MM.1S (cell line): Measurements from ENCODE around the gene SLC22A2.
"Not testable (repeated sequence)": the region's sequence is repeated elsewhere in the genome, so short reads cannot be mapped to it uniquely, and the experiment has no call there.

Experiments
- DNase-seq: peaks from one replicate; pipeline ENCODE4 v3.0.0-alpha.2; 2015
- H2AFZ ChIP-seq: fragments of 300-600 bp; sonication (generic); 2 replicates; pipeline ENCODE4 v1.6.0; 2016; ENCODE audit warnings: antibody characterized with exemption, low read length
- H3F3A ChIP-seq: fragments of 300-600 bp; sonication (generic); 2 replicates; pipeline ENCODE4 v1.6.1; 2016; ENCODE audit warnings: mild to moderate bottlenecking, antibody characterized with exemption, low read length, moderate library complexity, mixed read lengths; ENCODE audit not compliant: insufficient read depth
- H3K27ac ChIP-seq: fragments of 300-600 bp; sonication (generic); 2 replicates; pipeline ENCODE4 v1.5.1; 2016; ENCODE audit warnings: mild to moderate bottlenecking, low read length
- H3K27me3 ChIP-seq: fragments of 300-600 bp; sonication (generic); replicated peaks from 2 replicates; pipeline ENCODE4 v1.6.0; 2016; ENCODE audit warnings: low read length; ENCODE audit not compliant: insufficient read depth
- H3K36me3 ChIP-seq: fragments of 300-600 bp; sonication (generic); replicated peaks from 2 replicates; pipeline ENCODE4 v1.6.1; 2016; ENCODE audit warnings: mild to moderate bottlenecking, low read length, mixed read lengths; ENCODE audit not compliant: insufficient read depth
- H3K4me1 ChIP-seq: fragments of 300-600 bp; sonication (generic); 2 replicates; pipeline ENCODE4 v1.6.1; 2016; ENCODE audit warnings: low read length, mixed read lengths
- H3K4me2 ChIP-seq: fragments of 300-600 bp; sonication (generic); 2 replicates; pipeline ENCODE4 v1.6.0; 2016; ENCODE audit warnings: low read depth, low read length
- H3K4me3 ChIP-seq: fragments of 300-600 bp; sonication (generic); 2 replicates; pipeline ENCODE4 v1.5.1; 2016; ENCODE audit warnings: low read length, mixed read lengths
- H3K79me2 ChIP-seq: fragments of 300-600 bp; sonication (generic); 2 replicates; pipeline ENCODE4 v1.6.1; 2016; ENCODE audit warnings: mixed run types, low read length, mixed read lengths
- H3K9ac ChIP-seq: fragments of 300-600 bp; sonication (generic); 2 replicates; pipeline ENCODE4 v1.6.1; 2016; ENCODE audit warnings: low read length, mixed read lengths
- H3K9me2 ChIP-seq: fragments of 300-600 bp; sonication (generic); replicated peaks from 2 replicates; pipeline ENCODE4 v1.6.1; 2016; ENCODE audit warnings: mild to moderate bottlenecking, low read length, mixed read lengths; ENCODE audit not compliant: insufficient read depth
- H3K9me3 ChIP-seq: fragments of 300-600 bp; sonication (generic); replicated peaks from 2 replicates; pipeline ENCODE4 v1.6.1; 2016; ENCODE audit warnings: mild to moderate bottlenecking, low read length, mixed read lengths; ENCODE audit not compliant: insufficient read depth
- H4K20me1 ChIP-seq: fragments of 300-600 bp; sonication (generic); 2 replicates; pipeline ENCODE4 v1.6.1; 2016; ENCODE audit warnings: mild to moderate bottlenecking, low read length, moderate library complexity, mixed read lengths; ENCODE audit not compliant: insufficient read depth
- EZH2 ChIP-seq: fragments of 300-600 bp; sonication (generic); optimal IDR thresholded peaks from 2 replicates; pipeline ENCODE3; 2017; ENCODE audit warnings: low read depth, mild to moderate bottlenecking, antibody characterized with exemption, low read length, mixed read lengths
- EZH2phosphoT487 ChIP-seq: fragments of 300-600 bp; sonication (generic); IDR thresholded peaks from 2 replicates; pipeline ENCODE4 v1.6.1; 2018; ENCODE audit warnings: antibody characterized with exemption, low read length
- TF ChIP-seq, protein P1 (sequence below): fragments of 300-600 bp; sonication (generic); IDR thresholded peaks from 2 replicates; pipeline ENCODE4 v1.5.1; 2016; ENCODE audit warnings: antibody characterized with exemption, low read length, mixed read lengths

The SLC22A2 gene

DNA sequence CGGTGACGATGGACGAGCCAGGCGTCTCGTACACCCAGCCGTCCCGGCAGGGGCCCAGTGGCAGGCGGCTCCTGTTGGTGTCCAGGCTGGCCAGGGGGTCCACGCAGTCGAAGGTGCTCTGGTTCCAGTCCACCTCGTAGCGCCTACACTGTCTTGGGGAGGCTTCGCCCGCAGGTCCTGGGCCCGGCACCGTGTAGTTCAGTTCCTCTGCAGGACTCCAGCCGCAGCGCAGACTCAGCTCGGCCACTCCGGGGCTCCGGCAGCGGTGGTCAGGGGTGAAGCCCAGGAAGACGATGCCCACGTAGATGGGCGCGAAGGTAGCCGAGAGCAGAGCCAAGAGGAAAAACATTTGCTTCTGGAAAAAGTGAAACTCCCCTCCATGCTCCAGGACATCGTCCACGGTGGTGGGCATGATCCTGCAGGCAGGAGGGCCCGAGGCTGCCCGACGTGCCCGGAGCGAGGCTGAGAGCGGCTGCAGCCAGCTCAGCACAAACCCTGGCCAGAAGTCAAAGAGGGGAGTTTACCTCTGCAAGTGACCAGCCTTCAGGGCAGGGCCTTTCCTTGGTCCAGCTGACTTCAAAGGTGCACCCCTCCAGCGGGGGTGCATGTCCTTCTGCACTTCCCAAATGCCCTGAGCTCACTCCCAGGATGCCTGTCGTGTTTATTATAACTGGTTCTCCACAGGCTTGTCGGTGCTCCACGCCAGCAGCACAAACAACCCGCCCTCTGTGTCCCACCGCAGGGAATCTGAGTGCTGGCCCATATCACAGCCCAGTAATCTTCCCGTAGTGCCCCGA lies at the start of gene SLC22A2:
TSS of gene SLC22A2 (minus strand) at position 476 of the 797 bp plus-strand sequence. CDS start at position 412, 64 bp downstream.
- no peak within 1 kb of the TSS for H3K9ac ChIP-seq

DNA sequence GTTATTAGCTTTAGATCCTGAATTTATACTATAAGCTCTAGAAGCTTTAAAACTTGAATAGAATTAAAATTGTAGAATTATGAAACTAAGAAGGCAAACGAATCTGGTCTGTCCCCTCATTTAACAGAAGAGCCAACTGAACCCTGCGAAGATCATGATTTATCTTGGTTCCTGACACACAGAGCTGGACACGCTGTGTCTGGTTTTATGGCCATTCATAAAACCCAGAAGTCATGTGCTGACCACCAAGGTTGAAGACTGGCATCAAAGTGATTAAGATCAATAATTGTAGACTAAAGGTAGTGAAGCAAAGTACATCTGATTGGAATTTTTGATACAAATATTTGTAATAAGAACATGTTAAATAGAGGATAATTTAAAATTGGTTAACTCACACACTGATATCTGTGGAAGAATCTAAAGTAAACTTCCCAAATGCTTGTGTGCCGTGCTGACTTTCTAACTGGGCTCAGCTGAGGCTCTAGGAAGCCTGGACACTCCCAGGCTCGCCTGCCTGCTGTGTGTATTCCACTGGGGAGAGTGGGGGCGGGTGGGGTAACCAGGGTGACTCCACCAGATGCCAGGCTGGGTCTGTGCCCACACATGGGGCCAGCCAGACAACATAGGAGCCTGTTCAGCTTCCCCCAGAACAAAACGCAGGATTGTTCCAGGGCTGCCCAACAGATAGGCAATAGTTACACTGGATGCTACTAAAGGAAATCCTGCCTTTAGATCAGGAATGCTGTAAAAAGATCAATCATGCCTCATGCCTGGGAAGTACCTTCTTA lies 47.5 kb upstream of the SLC22A2 start:
- no peak overlapping the region for H3K4me2 ChIP-seq
- no peak overlapping the region for H2AFZ ChIP-seq
- no peaks in the 10 kb centered on the region for H4K20me1 ChIP-seq
- no peak overlapping the region for H3K9ac ChIP-seq
- no peak overlapping the region for H3K27ac ChIP-seq
- no peaks in the 10 kb centered on the region for H3K36me3 ChIP-seq
- no peaks in the 10 kb centered on the region for H3K9me2 ChIP-seq
- no peaks in the 10 kb centered on the region for H3K79me2 ChIP-seq
- H3K4me3 ChIP-seq = no peak overlapping the region
- H3F3A ChIP-seq = no peaks in the 10 kb centered on the region
- no peaks in the 10 kb centered on the region for H3K27me3 ChIP-seq
- no peak for DNase-seq
- no peaks in the 10 kb centered on the region for H3K9me3 ChIP-seq
- H3K4me1 ChIP-seq = no peaks in the 10 kb centered on the region
- no peak for TF ChIP-seq EZH2
- TF ChIP-seq, protein P1, sequence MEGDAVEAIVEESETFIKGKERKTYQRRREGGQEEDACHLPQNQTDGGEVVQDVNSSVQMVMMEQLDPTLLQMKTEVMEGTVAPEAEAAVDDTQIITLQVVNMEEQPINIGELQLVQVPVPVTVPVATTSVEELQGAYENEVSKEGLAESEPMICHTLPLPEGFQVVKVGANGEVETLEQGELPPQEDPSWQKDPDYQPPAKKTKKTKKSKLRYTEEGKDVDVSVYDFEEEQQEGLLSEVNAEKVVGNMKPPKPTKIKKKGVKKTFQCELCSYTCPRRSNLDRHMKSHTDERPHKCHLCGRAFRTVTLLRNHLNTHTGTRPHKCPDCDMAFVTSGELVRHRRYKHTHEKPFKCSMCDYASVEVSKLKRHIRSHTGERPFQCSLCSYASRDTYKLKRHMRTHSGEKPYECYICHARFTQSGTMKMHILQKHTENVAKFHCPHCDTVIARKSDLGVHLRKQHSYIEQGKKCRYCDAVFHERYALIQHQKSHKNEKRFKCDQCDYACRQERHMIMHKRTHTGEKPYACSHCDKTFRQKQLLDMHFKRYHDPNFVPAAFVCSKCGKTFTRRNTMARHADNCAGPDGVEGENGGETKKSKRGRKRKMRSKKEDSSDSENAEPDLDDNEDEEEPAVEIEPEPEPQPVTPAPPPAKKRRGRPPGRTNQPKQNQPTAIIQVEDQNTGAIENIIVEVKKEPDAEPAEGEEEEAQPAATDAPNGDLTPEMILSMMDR = no peak
- no peak for TF ChIP-seq EZH2phosphoT487

More for the DNA sequence above, at the start of gene SLC22A2:
- H3K9me2 ChIP-seq = no peaks in the 10 kb centered on the region
- H3K4me1 ChIP-seq = no peaks in the 10 kb centered on the region
- H3K36me3 ChIP-seq = no peaks in the 10 kb centered on the region
- no peaks in the 10 kb centered on the region for H3F3A ChIP-seq
- H3K9me3 ChIP-seq = no peaks in the 10 kb centered on the region
- H3K4me2 ChIP-seq = no peak within 1 kb of the TSS
- TF ChIP-seq EZH2 (no peak), EZH2phosphoT487 (no peak)
- TF ChIP-seq, protein P1 = no peak
- H3K27ac ChIP-seq = no peak within 1 kb of the TSS
- no peak for DNase-seq
- H2AFZ ChIP-seq = no peak within 1 kb of the TSS
- H4K20me1 ChIP-seq = no peaks in the 10 kb centered on the region
- H3K4me3 ChIP-seq = no peak within 1 kb of the TSS
- H3K79me2 ChIP-seq = no peaks in the 10 kb centered on the region
- no peaks in the 10 kb centered on the region for H3K27me3 ChIP-seq

DNA sequence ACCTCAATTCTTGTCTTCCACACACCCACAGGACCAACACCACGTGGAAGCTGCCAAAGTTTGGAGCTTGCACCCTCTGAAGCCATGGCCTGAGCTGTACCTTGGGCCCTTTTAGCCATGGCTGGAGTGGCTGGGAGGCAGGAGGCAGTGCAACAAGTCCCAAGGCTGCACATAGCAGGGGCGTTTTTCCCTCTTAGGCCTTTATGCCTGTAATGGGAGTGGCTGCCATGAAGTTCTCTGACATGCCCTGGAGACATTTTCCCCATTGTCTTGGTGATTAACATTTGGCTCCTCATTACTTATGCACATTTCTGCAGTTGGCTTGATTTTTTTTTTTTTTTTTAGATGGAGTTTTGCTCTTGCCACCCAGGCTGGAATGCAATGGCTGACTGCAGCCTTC lies 45.2 kb upstream of the SLC22A2 start:
- Histone ChIP-seq H3K36me3 (no peaks in the 10 kb centered on the region), H3K4me2 (no peak overlapping the region), H3K27ac (no peak overlapping the region), H3K79me2 (no peaks in the 10 kb centered on the region), H3K9me3 (no peaks in the 10 kb centered on the region), H3K4me3 (no peak overlapping the region), H2AFZ (no peak overlapping the region), H3K9me2 (no peaks in the 10 kb centered on the region), H4K20me1 (no peaks in the 10 kb centered on the region), H3K9ac (no peak overlapping the region), H3F3A (no peaks in the 10 kb centered on the region), H3K27me3 (no peaks in the 10 kb centered on the region), H3K4me1 (no peaks in the 10 kb centered on the region)
- no peak for DNase-seq
- TF ChIP-seq EZH2phosphoT487 = no peak
- no peak for TF ChIP-seq EZH2
- TF ChIP-seq, protein P1 = no peak

DNA sequence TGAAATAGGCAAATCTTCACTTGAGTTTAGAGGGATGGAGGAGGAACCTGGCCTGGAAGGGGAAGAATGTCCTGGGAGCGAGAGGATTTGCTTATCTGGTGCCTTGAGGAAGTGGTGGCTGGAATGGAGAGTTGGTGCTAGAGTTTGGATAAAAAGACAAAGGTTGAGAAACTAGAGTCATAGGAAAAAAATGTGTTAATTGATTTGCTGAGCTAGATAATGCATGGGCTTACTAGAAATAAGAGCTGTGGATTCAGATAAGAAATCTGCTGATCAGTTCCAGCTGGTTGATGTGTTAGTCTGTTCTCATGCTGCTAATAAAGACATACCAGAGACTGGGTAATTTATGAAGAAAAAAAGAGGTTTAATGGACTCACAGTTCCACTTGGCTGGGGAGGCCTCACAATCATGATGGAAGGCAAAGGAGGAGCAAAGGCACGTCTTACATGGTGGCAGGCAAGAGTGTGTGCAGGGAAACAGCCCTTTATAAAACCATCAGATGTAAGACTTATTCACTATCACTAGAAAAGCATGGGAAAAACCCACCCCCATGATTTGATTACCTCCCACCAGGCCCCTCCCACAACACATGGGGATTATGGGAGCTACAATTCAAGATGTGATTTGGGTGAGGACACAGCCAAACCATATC lies 43.9 kb upstream of the SLC22A2 start:
- H3K9me2 ChIP-seq, H4K20me1 ChIP-seq, H2AFZ ChIP-seq, H3K27me3 ChIP-seq, H3K9me3 ChIP-seq, H3K9ac ChIP-seq, H3K4me1 ChIP-seq, H3K4me3 ChIP-seq, H3K36me3 ChIP-seq, H3K4me2 ChIP-seq, H3F3A ChIP-seq, H3K27ac ChIP-seq, H3K79me2 ChIP-seq, DNase-seq: not testable (repeated sequence)
